HG03064 (cell line): ENCODE data around the gene MNAT1.
"Not testable (repeated sequence)": the region's sequence is repeated elsewhere in the genome, so short reads cannot be mapped to it uniquely, and the experiment has no call there.

Source experiments
- ATAC-seq: cut with Tn5 transposase; IDR thresholded peaks from one replicate; pipeline ENCODE4 v1.9.1; 2021; ENCODE audit warnings: low read depth; ENCODE audit not compliant: unreplicated experiment

Gene MNAT1

DNA sequence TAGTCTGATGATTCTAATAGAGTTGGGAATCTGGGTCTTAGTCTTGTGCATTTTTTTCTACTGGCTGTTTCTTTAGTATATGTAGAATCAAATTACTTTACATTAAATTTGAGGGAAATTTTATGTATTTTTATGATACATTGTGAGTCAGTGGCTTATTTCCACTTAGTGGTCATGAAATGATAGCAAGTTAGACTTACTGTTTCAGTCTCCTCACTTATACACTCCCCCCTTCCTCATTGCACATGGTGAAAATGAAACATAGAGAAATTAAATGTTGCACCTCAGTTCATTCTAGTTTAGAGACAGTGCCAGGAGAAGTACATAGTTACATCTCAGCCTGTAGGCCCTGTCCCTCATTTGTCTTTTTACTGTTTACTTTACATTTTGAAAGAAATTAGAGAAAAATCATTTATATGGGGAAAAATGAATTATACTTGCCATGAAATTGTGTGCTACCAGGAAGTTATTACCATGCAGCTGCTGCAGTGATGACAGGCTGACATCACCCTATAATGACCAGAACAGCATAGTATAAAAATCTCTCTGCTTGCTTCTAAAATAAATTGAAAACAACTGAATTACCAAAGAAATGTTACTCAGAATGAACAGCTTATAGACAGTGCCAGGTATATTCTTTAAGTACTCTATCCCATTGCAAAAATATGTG lies 133.1 kb downstream of the MNAT1 start:
- no peak for ATAC-seq

GRCh38 chr14:60878121-60878520 lies 143.6 kb downstream of the MNAT1 start:
- ATAC-seq: no peak

DNA sequence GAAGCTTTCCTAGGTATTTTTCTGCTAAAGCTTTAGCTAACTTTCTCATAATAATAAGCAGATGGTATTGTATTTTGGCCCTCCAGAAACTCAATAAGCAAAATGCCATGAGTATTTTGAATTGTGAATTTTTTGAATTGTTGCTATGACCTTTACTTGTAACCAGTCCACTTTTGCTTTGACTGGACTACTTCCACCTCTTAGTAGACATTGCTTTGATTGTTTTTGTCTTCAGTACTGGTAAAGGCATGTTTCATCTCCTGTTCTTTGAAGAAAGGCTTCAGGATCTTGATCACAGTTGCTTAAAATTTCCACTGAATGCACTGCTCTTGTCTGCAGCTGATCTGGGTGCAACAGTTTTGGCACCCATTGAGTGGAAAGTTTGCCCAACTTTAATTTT lies 144.0 kb downstream of the MNAT1 start:
- no peak for ATAC-seq

DNA sequence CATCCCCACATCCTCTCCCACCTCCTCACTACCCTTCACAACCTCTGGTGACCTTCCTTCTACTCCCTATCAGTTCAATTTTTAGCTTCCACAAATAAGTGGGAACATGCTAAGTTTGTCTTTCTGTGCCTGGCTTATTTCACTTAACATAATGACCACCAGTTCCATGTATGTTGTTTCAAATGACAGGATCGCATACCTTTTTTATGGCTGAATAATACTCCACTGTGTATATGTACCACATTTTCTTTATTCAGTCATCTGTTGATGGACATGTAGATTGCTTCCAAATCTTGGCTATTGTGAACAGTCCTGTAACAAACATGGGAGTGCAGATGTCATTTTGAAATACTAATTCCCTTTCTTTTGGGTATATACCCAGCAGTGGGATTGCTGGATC lies 147.7 kb downstream of the MNAT1 start:
- ATAC-seq: no peak

- no peak for ATAC-seq
Measured at GRCh38 chr14:60884134-60884533, 149.6 kb downstream of the MNAT1 start.

DNA sequence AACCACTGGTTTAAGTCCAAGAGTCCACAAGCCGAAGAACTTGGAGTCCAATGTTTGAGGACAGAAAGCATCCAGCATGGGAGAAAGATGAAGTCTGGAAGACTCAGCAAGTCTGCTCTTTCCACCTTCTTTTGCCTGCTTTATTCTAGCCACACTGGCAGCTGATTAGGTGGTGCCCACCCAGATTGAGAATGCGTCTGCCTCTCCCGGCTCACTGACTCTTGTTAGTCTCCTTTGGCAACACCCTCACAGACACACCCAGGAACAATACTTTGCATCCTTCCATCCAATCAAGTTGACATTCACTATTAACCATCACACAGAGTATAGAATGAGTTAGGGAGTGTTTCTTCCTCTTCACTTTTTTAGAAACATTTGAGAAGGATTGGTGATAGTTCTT lies 156.1 kb downstream of the MNAT1 start:
- ATAC-seq: not testable (repeated sequence)

- no peak for ATAC-seq
Measured at GRCh38 chr14:60893911-60894310, 159.3 kb downstream of the MNAT1 start.

DNA sequence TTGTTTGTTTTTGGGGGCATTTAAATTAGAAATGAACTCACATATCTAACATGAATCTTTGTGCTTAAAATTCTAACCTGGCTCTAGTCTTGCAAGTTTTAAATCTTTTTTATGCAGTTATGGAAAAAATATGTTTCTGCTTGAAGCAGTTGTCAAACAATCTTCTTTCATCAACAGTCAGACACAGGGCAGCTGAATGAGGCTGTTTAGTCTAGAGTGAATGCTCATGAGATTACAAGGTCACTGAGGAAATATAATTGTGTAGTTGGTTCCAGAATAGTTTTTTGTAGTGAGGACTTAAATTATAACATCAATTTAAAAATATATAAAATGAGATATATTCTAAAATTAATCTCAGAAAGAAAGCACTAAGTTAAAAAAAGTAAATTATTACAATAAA lies 169.8 kb downstream of the MNAT1 start:
- ATAC-seq: no peak

- no peak for ATAC-seq
Measured at GRCh38 chr14:60905923-60906322, 171.4 kb downstream of the MNAT1 start.

DNA sequence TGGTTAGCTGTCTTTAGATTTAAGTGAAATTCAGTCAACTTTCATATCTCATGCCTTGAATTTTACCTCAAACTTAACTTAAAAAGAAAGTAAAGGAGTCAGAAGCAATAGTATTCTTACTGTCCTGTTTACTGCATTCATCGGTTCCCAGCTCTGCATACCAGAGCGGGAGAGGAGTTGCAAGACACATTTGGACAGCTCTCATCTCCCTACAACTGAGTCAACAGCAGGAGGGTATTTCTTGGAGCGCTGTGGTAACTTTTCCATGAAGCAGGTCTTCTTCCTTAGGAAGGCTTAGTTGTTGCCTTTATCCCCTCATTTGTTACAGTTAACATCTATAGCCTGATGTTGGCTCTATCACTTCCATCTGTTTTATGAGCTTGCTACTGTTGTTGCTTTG lies 181.2 kb downstream of the MNAT1 start:
- no peak for ATAC-seq

- no peak for ATAC-seq
Measured at GRCh38 chr14:60922050-60922449, 187.5 kb downstream of the MNAT1 start.

DNA sequence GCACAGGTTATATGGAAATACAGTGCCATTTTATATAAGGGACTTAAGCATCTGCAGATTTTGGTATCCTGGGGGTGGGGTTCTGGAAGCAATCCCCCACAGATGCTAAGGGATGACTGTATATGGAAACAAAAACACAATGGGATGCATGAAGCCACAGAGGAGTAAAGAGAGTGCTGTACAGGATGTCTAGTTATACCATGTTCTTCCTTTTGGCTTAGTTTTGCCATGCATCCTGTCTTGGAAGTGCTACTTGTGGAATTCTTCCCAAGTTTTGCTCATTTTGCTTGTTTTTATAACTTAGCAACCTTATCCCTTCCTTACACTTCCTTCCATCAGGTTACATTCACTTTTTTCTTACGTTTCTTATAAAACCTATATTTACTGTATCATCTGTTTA lies 190.7 kb downstream of the MNAT1 start:
- no peak for ATAC-seq

- peak; percentile 75 for ATAC-seq
Measured at GRCh38 chr14:60926002-60926401, 191.4 kb downstream of the MNAT1 start.

- no peak for ATAC-seq
Measured at GRCh38 chr14:60931218-60931617, 196.7 kb downstream of the MNAT1 start.

- no peak for ATAC-seq
Measured at GRCh38 chr14:60933920-60934655, 199.5 kb downstream of the MNAT1 start.

DNA sequence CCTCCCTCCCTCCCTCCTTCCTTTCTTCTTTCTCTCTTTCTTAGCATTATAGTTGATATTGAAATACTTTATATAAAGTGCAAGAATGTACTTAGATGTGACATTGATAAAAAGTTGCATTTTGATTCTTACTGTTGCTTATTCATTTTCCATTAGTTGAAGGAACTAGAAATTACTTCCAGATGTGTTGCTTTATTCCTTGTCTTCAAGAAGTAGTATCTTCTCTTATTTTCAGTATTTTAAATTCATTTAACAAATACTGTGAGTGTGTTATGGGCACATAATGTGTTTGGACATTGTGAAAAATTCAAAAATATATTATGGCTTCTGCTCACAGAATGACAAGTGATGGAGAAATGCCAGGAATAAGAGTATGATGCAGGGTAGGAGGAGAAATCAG lies 200.8 kb downstream of the MNAT1 start:
- no peak for ATAC-seq

DNA sequence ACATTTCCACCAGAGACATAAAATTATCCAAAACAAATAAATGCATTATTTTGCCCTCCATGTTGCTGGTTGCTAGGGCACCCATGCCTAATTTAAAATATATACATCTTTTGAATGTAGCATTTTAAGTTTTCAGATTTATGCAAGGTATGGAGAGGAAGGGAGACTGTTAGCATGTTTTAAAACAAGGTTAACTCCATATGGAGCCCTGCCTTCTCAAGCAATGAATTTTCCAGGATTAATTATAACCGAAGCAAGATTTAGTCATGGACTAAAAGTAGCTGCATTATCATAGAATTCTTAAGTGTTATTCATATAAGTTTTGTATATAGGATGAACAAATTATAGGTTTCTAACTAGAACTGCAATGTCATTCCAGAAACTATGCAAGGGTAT lies 209.1 kb downstream of the MNAT1 start:
- ATAC-seq: no peak

DNA sequence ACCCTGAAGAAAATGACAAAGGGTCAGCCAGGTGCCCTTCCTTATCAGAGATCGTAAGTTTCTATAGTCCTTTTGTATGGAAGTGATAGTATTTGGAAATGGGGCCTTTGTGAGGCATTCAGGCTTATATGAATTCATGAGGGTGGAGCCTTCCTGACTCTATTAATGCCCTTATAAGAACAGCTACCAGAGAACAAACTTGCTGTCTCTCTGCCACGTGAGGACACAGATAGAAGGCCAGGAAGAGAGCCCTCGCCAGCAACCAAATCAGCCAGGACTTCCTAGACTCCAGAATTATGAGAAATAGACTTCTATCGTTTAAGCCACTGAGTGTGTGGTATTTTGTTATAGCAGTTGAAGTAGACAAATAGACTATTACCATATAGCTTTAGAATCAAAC lies 209.6 kb downstream of the MNAT1 start:
- no peak for ATAC-seq

DNA sequence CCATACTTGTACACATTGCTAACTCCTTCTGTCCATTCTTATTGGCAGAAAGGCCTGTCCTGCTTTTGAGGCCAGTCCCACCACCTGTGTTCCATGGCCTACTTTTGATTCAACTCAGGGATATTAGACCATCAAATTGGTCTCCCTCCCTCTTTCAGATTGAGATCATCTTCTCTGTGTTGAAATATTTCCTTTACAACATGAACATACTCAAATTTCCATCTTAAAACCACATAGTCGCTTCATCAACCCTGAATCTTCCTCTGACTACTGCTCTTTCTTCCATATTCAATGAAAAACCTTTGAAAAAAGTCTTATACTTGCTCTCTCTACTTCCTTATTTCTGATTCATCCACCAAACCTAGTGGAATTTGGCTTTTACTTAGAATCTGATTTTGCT lies 211.4 kb downstream of the MNAT1 start:
- no peak for ATAC-seq

DNA sequence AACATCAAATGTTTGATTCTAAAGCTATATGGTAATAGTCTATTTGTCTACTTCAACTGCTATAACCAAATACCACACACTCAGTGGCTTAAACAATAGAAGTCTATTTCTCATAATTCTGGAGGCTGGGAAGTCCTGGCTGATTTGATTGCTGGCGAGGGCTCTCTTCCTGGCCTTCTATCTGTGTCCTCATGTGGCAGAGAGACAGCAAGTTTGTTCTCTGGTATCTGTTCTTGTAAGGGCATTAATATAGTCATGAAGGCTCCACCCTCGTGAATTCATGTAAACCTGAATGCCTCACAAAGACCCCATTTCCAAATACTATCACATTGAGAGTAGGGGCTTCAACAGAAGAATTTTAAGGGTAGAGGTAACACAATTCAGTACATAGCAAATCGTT lies 212.2 kb downstream of the MNAT1 start:
- no peak for ATAC-seq

DNA sequence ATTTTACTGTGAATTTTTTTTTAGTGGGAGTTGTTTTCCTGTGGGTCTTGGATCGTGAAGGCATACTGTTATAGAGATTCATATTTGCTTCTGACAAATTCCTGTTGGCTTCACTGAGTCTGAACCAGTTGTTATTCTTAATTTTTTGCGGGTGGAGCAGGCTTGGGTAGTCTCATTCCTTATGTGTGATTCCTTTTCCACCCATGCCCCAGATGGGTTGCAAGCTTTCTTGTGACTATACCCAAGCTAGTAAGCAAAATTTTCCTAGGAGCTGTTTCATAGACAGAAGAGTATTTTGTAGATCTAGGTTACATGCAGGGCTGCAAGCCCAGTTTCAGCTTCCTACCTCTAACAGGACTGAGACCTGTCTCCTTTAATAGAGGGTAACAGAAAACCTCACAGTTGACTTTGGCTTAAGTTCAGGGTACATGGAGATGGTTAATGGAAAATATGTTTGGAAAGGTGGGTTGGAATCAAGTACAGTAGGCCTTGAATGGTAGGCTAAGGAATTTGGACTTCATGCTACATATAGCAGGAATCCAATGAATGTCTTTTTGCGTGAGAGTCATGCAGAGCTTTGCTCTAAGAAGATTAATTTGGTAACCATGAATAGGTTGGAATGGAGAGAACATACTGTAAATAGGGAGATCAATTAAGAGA lies 217.3 kb downstream of the MNAT1 start:
- no peak for ATAC-seq

DNA sequence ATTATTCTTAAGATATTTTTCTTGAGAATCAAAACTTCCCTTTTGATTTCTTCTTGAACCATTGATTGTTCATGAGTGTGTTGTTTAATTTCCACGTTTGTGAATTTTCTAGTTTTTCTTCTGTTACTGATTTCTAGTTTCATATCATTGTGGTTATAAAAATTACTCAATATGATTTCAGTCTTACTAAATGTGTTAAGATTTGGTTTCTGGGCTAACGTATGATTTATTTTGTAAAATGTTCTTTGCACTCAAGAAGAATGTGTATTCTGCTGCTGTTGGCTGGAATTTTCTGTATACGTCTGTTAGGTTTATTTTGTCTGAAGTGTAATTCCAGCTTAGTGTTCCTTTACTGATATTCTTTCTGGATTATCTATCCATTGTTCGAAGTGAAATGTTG lies 221.6 kb downstream of the MNAT1 start:
- no peak for ATAC-seq
